GM10266 (cell line): Measurements from ENCODE around the gene EFCAB8.
"Not testable (repeated sequence)": the region's sequence is repeated elsewhere in the genome, so short reads cannot be mapped to it uniquely, and the experiment has no call there.

Experiments
- DNase-seq: peaks from one replicate; pipeline ENCODE4 v3.0.0; 2012; ENCODE audit errors: extremely low spot score
- TF ChIP-seq, protein P1 (sequence below): IDR thresholded peaks from 2 replicates; pipeline ENCODE4 v1.5.1; 2012; ENCODE audit warnings: mild to moderate bottlenecking, low read depth; ENCODE audit not compliant: control insufficient read depth, insufficient read depth; ENCODE audit errors: missing control alignments

EFCAB8 gene

DNA sequence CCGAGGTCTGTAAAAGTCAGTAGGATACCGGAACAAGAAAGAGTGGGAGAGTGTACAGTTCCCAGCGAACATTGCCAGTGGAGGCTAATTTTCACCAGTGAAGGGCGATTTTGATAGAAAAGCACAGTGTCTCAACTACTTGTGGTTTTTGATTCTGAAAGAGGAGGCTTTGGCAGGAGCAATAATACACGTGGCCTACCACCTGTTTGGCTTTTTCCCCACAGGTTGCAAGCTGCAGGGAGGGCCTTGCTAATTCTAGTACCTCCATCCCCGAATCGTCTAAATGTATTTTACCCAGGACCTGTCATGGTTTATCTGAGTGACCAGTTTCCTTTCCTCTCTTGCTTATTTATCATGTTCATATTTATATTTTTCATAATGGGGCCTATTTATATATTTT, 3.3 kb upstream of the EFCAB8 start:
- no peak for DNase-seq

DNA sequence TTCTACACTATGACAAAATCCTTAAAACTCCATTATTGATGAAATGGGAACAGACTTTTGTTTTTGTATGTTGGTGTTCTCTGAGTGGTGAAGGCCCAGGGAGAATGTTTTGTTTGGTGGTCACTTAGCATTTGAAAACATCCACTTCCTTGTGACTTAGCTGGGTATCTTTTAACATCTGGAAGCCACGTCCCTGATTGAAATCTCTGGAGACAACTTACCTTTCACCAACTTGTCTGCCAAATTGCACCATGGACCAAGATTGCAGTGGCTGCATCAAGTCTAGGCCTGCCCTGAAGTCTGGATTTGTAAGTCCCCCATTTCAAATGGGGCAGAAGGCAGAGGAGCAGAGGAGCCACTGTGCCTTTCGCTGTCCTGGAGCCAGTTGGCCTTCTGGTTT, 534 bp upstream of the EFCAB8 start:
- DNase-seq = no peak
- TF ChIP-seq, protein P1, sequence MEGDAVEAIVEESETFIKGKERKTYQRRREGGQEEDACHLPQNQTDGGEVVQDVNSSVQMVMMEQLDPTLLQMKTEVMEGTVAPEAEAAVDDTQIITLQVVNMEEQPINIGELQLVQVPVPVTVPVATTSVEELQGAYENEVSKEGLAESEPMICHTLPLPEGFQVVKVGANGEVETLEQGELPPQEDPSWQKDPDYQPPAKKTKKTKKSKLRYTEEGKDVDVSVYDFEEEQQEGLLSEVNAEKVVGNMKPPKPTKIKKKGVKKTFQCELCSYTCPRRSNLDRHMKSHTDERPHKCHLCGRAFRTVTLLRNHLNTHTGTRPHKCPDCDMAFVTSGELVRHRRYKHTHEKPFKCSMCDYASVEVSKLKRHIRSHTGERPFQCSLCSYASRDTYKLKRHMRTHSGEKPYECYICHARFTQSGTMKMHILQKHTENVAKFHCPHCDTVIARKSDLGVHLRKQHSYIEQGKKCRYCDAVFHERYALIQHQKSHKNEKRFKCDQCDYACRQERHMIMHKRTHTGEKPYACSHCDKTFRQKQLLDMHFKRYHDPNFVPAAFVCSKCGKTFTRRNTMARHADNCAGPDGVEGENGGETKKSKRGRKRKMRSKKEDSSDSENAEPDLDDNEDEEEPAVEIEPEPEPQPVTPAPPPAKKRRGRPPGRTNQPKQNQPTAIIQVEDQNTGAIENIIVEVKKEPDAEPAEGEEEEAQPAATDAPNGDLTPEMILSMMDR = no peak

More for the DNA sequence above, 3.3 kb upstream of the EFCAB8 start:
- TF ChIP-seq, protein P1 = no peak

DNA sequence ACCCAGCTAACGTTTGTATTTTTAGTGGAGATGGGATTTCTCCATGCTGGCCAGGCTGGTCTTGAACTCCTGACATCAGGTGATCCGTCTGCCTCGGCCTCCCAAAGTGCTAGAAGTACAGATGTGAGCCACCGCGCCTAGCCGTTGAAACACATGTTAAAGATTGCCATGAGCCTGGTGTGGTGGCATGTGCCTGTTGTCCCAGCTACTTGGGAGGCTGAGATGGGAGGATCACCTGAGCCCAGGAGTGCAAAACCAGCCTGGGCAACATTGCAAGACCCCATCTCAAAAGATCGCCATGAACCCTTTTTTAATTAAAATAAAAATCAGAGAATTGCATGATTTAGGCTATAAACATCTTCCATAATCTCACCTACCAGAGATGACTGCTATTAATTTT, 2.7 kb downstream of the EFCAB8 start:
- TF ChIP-seq, protein P1 = no peak
- no peak for DNase-seq

DNA sequence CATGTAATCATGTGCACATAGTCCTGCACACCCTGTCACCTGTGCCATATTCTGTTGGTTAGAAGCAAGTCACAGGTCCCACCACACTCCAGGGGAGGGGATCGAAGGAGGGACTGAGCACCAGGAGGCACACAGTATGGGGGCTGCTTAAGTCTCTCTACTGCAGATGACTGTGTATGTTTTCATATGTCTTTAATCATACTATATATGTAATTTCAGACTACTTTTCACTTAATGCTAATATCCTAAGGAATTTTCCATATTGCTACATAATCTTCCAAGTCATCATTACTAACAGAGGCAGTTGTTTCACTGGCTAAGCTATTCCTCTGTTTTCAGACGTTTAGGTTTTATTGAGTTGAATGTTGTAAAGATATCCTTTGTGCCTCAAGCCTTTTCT, 10.8 kb downstream of the EFCAB8 start:
- TF ChIP-seq, protein P1 = no peak
- DNase-seq = no peak

DNA sequence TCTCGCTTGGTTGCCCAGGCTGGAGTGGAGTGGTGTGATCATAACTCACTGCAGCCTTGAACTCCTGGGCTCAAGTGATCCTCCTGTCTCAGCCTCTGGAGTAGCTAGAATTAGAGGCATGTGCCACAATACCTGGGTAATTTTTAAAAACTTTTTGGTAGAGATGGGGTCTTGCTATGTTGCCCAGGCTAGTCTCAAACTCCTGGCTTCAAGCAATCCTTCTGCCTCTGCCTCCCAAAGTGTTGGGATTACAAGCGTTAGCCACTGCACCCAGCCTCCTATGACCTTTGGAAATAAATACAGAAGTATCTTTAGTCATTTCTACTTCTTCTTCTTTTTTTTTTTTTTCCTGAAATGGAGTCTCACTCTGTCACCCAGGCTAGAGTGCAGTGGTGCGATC, 11.8 kb downstream of the EFCAB8 start:
- not testable (repeated sequence) for DNase-seq

DNA sequence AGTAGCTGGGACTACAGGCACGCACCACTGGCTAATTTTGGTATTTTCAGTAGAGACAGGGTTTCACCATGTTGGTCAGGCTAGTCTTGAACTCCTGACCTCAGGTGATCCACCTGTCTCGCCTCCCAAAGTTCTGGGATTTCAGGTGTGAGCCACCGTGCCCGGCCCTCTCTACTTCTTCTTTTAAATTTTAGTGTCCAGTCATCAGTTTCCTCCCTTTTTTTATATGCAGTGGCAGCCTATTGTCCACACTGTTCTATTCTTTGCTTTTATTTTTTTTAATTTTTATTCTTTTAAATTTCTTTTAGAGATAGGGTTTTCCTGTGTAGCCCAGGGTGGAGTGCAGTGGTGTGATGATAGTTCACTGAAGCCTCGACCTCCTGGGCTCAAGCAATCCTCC, 12.3 kb downstream of the EFCAB8 start:
- no peak for DNase-seq
- TF ChIP-seq, protein P1 = no peak

DNA sequence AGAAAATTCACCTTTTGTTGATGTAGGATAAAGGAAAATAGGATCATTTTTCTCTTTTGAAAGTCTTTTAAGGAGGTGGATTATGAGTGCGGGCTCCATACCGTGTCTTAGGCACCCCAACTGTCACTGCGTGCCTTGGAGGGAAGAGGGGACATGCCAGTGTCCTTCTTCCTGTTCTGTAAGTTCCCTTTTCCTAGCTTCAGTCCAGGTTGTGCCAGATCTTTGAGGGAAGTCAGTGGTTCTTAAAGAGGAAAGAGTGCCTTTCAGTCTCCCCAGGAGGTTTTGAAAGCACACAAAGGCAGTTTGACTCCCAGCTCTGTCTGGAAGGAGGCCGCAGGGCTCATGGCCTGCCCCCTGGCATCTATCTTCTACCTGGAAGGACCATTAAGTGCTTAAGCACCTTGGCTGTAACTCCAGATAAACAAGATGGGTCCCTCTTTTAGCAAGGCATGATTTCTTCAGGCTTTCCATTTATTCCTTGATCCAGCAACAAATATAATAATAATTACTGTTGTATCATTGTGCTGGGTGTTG, 13.0 kb downstream of the EFCAB8 start:
- no peak for DNase-seq
- TF ChIP-seq, protein P1 = no peak

DNA sequence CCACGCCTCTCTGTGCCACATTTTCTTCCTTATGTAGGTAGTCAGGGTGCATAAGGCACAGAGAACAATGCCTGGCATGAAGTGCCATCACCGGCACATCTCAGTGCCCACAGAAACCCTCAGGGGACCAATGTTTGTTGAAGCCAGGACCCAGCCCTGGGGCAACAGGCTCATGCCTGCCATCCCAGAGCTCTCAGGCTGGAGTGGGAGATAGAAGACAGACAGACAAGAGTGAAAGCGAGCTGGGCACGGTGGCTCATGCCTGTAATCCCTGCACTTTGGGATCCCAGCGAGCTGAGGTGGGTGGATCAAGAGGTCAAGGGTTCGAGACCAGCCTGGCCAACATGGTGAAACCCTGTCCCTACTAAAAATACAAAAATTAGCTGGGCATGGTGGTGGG, 13.5 kb downstream of the EFCAB8 start:
- TF ChIP-seq, protein P1 = no peak

More for the DNA sequence above, 13.5 kb downstream of the EFCAB8 start:
- DNase-seq = no peak
